GM18520 (cell line): ENCODE data around the gene EFEMP2.

Source experiments
- ATAC-seq: cut with Tn5 transposase; IDR thresholded peaks from one replicate; pipeline ENCODE4 v1.9.1; 2021; ENCODE audit not compliant: unreplicated experiment

EFEMP2 gene

DNA sequence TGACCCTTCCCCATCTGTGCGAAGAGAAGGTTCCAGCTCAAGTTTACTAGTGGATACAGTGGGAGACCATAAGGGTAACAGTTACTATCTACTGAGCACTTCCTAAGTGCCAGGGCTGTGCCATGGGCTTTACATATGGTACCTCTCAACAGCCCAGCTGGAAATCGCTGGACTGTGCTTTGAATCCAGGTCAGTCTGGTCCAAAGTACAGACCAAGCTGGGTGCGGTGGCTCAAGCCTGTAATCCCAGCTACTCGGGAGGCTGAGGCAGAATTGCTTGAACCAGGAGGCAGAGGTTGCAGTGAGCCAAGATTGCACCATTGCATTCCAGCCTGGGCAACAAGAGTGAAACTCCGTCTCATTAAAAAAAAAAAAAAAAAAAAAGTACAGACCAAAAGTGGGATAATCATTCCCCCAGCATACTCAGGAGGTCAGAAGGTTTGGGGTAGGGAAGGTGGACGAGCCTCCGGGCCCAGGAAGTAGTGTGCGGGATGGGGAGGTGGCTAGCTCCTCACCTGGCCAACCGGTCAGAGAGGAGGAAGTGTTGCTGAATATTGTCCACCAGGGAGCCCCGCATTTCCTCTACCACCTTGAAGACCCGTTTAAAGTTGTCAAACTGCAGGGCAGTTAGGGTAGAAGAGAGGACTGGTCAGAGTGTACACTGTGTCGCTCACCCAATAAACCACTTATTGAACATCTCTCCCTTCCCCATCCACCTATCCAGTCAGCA is 13.4 kb upstream of the EFEMP2 start:
- no peak for ATAC-seq

DNA sequence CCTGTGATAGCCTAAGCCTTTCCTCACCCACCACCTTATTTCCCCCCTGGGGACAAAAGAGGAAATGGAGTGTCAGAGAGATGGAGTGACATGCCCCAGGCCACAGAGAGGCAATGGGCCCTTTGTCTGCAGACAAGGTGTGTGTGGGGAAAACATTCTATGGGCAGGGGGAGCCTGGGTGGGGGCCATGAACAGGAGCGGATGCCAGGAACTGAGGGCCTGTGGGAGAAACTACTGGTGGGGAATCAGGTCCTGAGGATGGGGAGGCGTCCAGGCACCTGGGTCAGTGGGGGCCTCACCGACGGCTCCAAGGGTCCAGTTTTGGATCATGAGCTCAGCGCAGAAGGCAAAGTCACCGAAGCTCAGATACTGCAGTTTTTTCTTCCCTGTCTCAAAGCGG is 12.6 kb upstream of the EFEMP2 start:
- ATAC-seq, result no peak

DNA sequence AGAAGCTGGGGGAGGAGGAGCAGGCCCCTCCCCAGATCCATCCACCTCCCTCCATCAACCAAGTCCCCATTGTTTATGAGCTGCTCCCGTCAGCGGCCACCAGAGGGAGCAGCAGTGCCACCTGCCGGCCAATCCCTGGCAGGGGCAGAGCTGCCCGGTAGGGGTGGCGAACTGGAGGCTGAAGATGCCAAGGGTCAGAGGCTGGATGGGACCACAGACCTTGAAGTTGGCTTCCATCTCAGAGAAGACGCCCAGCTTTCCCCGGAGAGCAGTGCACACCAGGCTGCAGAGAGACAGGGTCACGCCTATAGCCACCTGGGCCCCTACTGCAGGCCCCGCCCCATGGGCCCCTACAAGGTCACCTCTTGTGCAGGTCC is 12.1 kb upstream of the EFEMP2 start:
- no peak for ATAC-seq

DNA sequence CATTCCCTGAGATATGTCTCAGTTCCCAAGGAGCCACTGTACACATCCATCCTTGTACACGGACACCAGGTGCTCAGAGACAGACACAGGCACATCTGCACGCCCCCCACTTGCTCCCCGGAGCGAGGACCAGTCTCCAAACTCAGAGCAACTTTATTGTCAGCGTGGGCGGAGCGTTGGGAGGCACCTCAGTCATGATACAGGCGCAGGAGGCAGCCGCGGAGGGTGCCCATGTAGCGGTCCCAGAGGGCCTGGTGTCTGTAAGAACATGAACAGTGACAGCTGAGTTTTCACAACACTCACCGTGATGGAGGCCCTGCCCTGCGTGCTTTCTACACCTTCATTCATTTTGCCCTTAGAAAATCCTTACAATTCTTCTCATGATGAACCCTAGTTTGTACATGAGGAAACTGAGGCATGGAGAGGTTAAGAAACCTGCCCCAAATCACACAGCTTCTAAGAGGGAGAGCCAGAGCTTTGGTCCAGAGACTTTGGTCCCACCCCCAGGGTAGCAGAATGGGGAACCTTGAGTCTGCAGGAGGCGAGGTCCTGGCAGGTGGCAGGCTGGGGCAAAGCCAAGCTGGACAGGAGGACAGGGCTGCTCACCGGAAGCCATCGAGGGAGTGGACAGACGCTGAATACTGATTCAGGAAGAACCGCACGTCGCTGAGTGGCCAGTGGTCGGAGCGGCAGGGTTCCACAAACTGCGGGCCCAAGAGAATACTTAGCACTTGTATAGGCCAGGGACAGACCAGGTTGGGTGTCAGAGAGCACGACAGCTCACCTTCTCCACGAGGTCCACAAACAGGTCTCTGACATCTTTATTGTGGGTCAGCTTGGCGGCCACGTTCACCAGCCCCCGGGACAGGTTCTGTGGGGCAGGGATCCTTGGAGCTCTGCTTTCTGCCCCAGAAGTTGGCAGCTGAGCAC is 11.5 kb upstream of the EFEMP2 start:
- ATAC-seq, result no peak

DNA sequence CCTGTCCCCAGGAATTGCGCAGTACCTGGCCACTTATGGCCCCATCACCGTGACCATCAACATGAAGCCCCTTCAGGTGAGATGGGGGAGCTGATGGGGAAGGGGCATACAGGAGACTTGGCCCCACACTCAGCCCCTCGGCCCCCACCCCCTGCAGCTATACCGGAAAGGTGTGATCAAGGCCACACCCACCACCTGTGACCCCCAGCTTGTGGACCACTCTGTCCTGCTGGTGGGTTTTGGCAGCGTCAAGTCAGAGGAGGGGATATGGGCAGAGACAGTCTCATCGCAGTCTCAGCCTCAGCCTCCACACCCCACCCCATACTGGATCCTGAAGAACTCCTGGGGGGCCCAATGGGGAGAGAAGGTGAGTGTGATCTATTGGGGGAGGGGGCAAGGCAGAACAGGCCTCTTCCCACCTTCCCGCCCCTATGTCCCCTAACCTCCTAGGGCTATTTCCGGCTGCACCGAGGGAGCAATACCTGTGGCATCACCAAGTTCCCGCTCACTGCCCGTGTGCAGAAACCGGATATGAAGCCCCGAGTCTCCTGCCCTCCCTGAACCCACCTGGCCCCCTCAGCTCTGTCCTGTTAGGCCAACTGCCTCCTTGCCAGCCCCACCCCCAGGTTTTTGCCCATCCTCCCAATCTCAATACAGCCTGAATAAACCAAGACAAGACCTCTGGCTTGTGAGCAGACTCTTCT is 10.6 kb upstream of the EFEMP2 start:
- ATAC-seq, result no peak

DNA sequence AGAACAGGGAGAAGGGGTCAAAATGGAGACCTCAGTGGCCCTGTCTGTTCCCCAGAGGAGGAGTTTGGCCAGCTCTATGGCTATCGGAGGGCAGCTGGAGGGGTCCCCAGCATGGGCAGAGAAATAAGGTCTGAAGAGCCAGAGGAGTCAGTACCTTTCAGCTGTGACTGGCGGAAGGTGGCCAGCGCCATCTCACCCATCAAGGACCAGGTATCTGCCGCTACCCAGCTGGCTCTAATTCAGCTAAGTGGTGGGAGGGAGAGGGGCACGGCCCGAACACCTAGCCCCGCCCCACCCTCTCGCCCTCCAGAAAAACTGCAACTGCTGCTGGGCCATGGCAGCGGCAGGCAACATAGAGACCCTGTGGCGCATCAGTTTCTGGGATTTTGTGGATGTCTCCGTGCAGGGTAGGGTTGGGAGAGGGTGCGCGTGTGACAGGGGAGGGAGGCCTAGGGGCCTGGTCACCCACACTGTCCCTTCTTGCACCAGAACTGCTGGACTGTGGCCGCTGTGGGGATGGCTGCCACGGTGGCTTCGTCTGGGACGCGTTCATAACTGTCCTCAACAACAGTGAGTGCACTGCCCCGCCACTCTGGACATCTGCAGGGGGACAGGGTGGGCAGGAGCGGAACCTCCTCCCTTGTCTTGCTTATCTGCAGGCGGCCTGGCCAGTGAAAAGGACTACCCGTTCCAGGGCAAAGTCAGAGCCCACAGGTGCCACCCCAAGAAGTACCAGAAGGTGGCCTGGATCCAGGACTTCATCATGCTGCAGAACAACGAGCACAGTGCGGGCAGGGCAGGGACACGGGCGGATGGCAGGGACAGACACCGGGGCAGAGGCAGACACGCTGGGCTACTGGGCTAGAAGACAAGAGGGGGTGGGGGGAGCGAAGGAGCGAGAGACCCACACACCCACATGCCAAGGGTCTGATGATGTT is 9.8 kb upstream of the EFEMP2 start:
- ATAC-seq, result no peak

DNA sequence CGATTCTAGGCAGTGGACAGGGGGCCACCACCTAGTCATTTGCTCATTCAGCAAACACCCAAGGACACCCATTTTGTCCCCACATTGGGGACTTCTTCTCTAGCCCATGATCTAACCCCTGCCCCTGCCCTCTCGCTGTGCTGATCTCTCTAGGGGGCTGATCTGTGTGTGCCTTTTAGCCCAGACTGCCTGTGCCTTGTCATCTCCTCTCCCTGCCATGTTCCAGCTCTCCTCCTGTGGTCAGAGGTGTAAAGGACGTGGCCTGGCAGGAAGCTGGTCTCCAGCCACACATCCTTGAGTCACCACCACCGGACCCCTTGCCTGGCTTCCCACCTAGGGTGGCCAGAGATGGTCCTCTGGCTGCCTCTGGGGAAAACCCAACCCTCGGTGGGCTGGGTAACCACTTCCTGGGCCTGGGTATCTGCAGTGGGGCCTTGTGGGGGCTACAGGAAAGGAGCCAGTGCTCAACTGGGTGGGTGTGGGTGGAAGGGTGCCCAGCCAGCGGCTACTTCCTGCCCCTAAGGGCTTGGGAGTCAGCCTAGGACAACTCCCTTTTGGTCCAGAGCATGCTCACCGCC is 8.3 kb upstream of the EFEMP2 start:
- no peak for ATAC-seq

DNA sequence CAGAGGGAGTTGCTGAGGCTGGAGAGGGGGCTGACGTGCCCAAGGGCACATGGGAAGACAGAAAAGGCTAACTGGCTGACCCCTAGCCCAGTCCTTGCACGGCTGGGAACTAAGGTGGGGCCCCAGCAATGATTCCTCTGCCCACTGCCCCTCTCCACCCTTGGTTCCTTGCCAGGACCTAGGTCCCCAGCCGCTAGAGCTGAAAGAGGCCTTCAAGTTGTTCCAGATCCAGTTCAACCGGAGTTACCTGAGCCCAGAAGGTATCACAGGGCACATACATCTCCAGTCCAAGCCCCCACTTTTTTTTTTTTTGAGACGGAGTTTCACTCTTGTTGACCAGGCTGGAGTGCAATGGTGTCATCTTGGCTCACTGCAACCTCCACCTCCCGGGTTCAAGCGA is 7.4 kb upstream of the EFEMP2 start:
- ATAC-seq, result no peak

DNA sequence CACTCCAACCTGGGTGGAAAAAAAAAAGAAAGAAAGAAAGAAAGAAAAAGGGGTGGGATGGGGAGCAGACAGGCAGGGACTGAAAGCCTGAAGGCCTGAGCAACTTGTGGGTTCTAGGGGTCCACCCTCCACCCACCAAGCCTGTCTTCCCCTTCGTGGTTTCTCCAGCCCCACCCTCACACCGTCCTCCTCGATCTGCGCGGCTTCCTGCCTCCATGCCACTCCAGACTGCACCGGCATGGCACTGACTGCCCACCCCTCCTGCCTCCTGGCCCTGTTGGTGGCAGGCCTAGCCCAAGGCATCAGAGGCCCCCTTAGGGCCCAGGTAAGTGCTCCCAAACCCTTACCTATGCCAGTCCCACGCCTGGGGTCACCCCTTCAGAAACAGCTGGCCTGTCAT is 7.0 kb upstream of the EFEMP2 start, which contains the start of gene CTSW:
Gene CTSW, plus strand, starts transcription at position 221 of the 400 bp plus-strand sequence. Its CDS starts 18 bp downstream, at position 239.
- no peak for ATAC-seq

DNA sequence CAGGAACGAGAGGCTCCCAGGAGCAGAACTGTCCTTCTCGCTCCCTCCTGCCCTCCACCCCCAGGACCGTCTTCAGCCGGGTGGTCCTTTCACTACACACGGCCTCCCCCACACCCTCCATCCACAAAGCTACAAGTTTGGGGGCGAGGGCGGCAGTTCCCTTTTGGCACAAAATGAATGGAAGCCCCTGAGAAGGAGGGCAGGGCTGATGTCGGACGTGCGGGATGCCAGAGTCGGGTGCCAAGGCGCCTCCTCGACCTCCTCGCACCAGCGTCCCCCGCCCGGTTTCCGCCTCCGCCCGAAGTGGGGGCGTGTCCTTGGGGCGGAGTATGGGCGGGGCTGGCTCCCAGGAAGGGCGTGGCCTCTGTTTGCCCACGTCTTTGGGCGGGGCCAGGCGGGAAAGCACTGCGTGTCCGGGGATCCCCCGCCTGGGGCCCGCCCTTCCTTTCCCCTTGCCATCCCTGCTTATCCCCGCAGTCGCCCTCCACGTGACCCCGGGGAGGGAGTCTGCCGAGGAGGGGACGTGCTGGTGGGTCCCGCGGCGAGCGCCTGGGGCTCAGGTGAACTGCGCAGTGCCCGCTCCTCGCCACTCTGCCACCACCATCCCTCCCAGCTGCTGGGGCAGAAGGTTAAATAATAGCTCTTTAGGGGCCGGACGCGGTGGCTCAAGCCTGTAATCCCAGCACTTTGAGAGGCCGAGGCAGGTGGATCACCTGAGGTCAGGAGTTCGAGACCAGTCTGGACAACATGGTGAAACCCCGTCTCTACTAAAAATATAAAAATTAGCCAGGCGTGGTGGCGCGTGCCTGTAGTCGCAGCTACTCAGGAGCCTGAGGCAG is 937 bp upstream of the EFEMP2 start:
- ATAC-seq, result peak; percentile 83

DNA sequence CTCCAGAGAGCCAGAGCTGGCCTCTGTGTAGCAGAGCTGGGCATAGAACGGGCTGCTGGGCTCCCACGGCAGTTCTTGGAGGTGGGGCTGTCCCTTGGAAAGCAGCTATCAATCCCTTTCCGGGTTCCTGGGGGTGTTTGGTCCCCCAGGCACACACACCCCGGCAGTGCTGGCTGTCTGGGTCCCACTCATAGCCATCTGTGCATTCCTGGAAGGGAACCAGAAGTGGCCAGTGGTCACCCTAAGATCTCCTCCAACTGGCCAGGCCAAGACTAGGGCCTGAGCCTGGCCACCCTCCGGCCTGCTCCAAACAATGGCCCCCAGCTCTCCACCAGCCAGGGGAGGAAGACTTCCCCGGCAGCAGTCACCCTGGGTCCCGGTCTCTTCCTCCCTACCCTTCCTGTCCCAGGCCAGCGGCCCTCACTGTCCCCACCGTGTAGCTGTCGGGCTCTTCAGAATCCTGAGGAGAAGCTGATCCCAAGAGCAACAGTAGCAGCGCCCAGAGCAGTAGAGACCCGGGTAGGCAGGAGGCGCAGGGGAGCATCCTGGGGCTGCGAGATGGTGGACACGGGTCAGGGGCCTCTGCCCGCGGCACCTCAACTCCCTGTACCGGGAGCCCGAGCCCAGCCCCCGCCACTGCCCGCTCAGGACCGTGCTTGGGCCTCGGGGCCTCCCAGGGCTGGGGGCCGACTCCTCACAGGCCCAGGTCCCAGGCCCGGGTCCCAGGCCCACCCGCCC is 620 bp downstream of the EFEMP2 start:
- ATAC-seq, result no peak

DNA sequence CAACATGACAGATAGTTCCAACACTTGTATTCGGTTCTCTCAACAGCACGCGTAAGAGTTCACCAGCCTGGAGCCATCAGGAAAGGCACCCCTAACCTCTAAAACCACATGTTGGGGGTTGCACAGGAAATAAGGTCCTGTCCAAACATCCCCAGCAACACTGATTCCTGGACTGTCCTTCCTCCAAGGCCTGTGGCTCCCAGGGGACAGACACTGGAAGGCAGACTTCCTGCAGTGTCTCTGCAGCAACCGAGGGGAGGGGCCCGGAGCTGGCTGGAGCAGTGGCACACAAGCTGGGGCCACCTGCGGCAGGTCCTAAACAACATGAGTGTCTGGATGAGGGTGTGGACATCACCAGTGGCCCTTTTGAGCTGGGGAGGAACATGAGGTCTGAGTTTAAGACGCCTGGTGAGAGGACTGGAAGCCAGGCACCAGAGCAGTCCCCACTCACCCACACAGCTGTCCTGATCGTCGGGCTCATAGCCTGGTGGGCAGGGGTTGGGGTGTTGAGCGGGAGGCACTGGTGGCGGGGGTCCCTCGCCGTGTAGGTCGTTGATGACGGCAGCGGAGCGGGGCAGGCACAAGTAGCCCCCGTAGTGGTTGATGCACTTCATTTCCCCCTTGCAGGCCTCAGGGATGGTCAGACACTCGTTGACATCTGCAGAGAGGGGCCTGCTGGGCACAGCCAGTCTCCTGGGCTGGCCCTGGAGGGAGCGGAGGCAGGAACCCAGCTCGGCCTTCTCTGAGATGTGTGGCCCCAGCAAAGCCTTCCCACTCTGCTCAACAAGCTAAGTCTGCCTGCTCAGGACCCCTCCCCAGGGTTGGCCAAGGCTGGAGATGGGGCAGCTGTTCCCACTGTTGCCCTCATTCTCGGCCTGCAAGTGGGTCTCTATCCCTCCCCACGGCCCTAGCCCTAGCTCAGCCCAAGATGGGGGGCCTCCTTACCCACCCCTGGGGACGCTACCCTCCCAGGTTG is 1.6 kb downstream of the EFEMP2 start:
- ATAC-seq, result no peak

DNA sequence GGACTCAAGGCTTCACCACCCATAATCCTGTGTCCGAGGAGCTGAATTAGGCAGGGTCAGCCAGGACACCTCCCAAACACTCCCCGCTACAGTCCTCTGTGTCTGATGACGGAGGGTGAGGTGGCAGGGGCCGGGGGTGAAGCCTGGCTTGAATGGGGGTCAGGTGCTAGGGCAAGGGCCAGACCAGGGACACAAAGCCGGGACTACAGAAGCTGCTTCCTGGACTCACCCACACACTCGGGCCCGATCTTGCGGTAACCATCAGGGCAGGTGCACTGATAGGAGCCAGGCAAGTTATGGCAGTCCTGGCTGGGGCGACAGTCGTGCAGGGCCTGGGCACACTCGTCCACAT is 2.3 kb downstream of the EFEMP2 start:
- no peak for ATAC-seq

DNA sequence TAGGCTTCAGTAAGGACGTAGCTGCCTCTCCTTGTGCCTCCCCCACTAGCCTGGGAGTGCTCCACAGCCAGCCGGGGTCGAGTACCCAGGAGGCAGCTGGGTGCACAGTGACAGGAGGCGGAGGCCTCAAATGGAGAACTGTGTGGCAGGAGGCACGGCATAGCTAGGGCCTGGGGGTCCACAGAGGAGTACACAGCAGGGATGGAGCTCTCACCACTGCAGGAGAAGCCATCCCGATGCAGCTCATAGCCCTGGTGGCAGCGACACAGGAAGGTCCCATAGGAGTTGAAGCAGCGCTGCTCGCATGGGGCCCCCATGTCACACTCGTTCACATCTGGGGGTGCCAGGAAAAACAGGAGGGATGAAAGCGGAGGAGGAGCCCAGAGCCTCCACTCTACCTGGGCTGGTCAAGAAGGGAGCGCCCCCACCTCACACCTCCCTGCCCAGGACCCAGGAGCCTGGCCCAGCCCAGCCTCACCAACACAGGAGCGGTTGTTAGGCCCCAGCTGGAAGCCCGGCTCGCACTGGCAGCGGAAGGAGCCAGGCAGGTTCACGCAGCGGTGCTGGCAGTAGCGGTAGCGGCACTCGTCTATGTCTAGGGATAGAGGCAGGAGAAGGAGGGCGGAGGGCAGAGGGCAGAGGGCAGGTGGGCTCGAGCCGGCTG is 2.8 kb downstream of the EFEMP2 start:
- no peak for ATAC-seq

DNA sequence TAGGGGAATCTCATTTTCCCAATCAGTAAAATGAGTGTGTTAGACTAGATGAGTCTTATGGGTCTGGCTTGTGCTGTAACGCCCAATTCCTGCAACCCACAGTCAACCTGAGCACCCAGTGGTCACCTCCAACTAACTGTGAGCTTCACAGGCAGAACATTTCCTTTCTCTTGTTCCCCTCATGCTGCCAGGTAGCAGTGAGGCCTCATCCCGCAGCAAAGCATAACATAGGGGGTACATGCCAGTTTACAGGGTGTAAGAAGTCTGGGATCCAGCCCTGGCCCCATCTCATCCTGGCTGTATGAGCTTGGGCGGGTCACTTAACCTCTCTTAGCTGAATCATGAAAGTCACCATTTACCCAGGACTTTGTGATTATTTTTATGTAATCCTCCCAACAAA is 3.7 kb downstream of the EFEMP2 start:
- ATAC-seq, result no peak

DNA sequence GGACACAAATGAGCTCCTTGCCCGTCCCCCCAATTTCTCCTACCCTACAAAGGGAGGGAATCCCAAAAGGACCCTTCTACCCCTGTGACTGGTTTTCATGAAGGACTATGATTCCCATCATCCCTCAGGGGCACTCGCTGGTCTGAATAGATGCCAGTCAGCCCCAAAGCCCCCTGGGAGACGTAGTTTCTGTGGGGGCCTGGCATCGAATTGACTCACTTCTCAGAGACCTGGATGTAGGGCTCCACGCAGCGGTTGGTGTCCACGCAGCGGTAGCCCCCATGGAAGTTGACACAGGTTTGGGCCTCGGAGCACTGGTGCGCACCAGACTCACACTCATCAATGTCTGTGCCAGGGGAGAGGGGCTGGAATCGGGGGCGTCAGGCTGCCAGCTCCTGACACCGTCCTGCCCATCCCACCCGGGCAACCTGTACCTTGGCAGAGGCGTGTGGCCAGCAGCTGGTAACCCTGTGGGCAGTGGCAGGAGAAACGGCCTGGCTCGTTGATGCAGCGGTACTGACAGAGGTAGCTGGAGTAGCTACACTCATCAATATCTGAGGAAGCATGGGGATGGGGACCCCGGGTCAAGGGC is 4.4 kb downstream of the EFEMP2 start:
- ATAC-seq, result no peak
